CD14-positive monocyte (primary cell): ENCODE results near the gene ZNF565. TPM values are rescaled to one million over a fixed set of nuclear protein-coding genes. Genes with fewer than 3 reads are reported as not detected.
A peak's percentile ranks its signal among the peaks of the same experiment; 100 is the strongest.

Source experiments
- DNase-seq, 3 donors: peaks; one replicate each; pipeline ENCODE4 v3.0.0-alpha.2; 2011 to 2022
- H2AFZ ChIP-seq: 2 replicates; pipeline ENCODE4 v1.6.0; 2012; ENCODE audit warnings: mild to moderate bottlenecking, low read depth, low read length, inconsistent platforms; ENCODE audit not compliant: insufficient read depth, poor library complexity, severe bottlenecking
- H3K27ac ChIP-seq, 2 donors: 1 replicate in 1 of 2; 2 replicates in 1 of 2; pipeline ENCODE4 v1.5.1; 2012 to 2013; ENCODE audit warnings: low read length in 2 of 2, control low read depth in 1 of 2, inconsistent platforms in 1 of 2, low read depth in 1 of 2, mild to moderate bottlenecking in 1 of 2
- H3K27me3 ChIP-seq, 2 donors: one replicate each; pipeline versions ENCODE4 v1.6.0 to v1.6.1; 2011 to 2013; ENCODE audit warnings: low read length in 2 of 2; ENCODE audit not compliant: control insufficient read depth in 2 of 2, insufficient read depth in 2 of 2
- H3K36me3 ChIP-seq, 2 donors: replicated peaks in 1 of 2; 1 replicate in 1 of 2; 2 replicates in 1 of 2; pipeline versions ENCODE4 v1.5.1 to v1.6.1; 2012 to 2013; ENCODE audit warnings: low read length in 2 of 2, control low read depth in 1 of 2, inconsistent platforms in 1 of 2, mild to moderate bottlenecking in 1 of 2; ENCODE audit not compliant: insufficient read depth in 2 of 2, control insufficient read depth in 1 of 2
- H3K4me1 ChIP-seq, 2 donors: 1 replicate in 1 of 2; 2 replicates in 1 of 2; pipeline versions ENCODE4 v1.5.1 to v1.6.1; 2012 to 2013; ENCODE audit warnings: low read length in 2 of 2, control low read depth in 1 of 2, inconsistent platforms in 1 of 2, mild to moderate bottlenecking in 1 of 2, moderate library complexity in 1 of 2; ENCODE audit not compliant: insufficient read depth in 2 of 2, control insufficient read depth in 1 of 2
- H3K4me2 ChIP-seq: replicated peaks from 2 replicates; pipeline ENCODE3; 2012; ENCODE audit warnings: low read length, moderate library complexity, mild to moderate bottlenecking; ENCODE audit not compliant: poor library complexity, severe bottlenecking; ENCODE audit errors: extremely low read depth
- H3K4me3 ChIP-seq, 3 experiments: fragments of 200-600 bp in 1 of 3; sonication (generic) in 1 of 3; replicated peaks in 1 of 3; 1 replicate in 2 of 3; 2 replicates in 1 of 3; pipeline ENCODE4 v1.5.1; 2011 to 2013; ENCODE audit warnings: low read length in 3 of 3, mild to moderate bottlenecking in 3 of 3, control low read depth in 2 of 3, low read depth in 2 of 3, inconsistent platforms in 1 of 3, moderate library complexity in 1 of 3
- H3K79me2 ChIP-seq: 2 replicates; pipeline ENCODE4 v1.6.0; 2012; ENCODE audit warnings: mild to moderate bottlenecking, control low read depth, inconsistent platforms, low read length, moderate library complexity; ENCODE audit not compliant: insufficient read depth
- H3K9ac ChIP-seq: 2 replicates; pipeline ENCODE4 v1.6.0; 2017; ENCODE audit warnings: low read length, mild to moderate bottlenecking; ENCODE audit not compliant: insufficient read depth, poor library complexity, severe bottlenecking
- H3K9me3 ChIP-seq, 2 donors: replicated peaks in 1 of 2; 1 replicate in 1 of 2; 2 replicates in 1 of 2; pipeline versions ENCODE4 v1.5.1 to v1.6.1; 2012 to 2013; ENCODE audit warnings: low read length in 2 of 2, control low read depth in 1 of 2; ENCODE audit not compliant: control insufficient read depth in 1 of 2, insufficient read depth in 1 of 2
- H4K20me1 ChIP-seq: 2 replicates; pipeline ENCODE4 v1.6.0; 2012; ENCODE audit warnings: mild to moderate bottlenecking, low read length, control low read depth, moderate library complexity; ENCODE audit not compliant: insufficient read depth
- H3K27ac Mint-ChIP-seq, 7 donors: one replicate each; pipeline ENCODE4 v1.8.0; 2020; ENCODE audit warnings: mild to moderate bottlenecking in 7 of 7, mixed read lengths in 7 of 7, moderate library complexity in 6 of 7, inconsistent platforms in 2 of 7
- H3K27me3 Mint-ChIP-seq, 3 donors: one replicate each; pipeline ENCODE4 v1.8.0; 2021 to 2022; ENCODE audit warnings: low read depth in 3 of 3, mild to moderate bottlenecking in 3 of 3, mixed read lengths in 3 of 3, moderate library complexity in 3 of 3, inconsistent platforms in 1 of 3
- H3K36me3 Mint-ChIP-seq, 2 donors: one replicate each; pipeline ENCODE4 v1.8.0; 2020; ENCODE audit warnings: mixed read lengths in 2 of 2, inconsistent platforms in 1 of 2, mild to moderate bottlenecking in 1 of 2
- H3K4me1 Mint-ChIP-seq: one replicate; pipeline ENCODE4 v1.8.0; 2020; ENCODE audit warnings: mild to moderate bottlenecking, mixed read lengths
- H3K4me3 Mint-ChIP-seq, 2 donors: one replicate each; pipeline ENCODE4 v1.8.0; 2020; ENCODE audit warnings: mild to moderate bottlenecking in 2 of 2, mixed read lengths in 2 of 2, moderate library complexity in 1 of 2
- H3K9me3 Mint-ChIP-seq, 7 donors: one replicate each; pipeline ENCODE4 v1.8.0; 2020 to 2022; ENCODE audit warnings: mixed read lengths in 7 of 7, mild to moderate bottlenecking in 6 of 7, moderate library complexity in 6 of 7, inconsistent platforms in 2 of 7
- CTCF ChIP-seq: fragments of 200-600 bp; IDR thresholded peaks from one replicate; pipeline ENCODE4 v1.8.0; 2022; ENCODE audit warnings: antibody characterized with exemption, mild to moderate bottlenecking
- WGBS: methylation state at CpG from one replicate; pipeline ENCODE4 v1.1.5; 2013; ENCODE audit warnings: missing lambda C conversion rate; ENCODE audit not compliant: insufficient coverage; 5-methylcytosine and 5-hydroxymethylcytosine counted together
- intact Hi-C, 2 donors: fragments of 100-400 bp; cut with micrococcal nuclease; formaldehyde crosslinking; loops; one replicate each; pipeline versions ENCODE4 v1.15.0 to v1.15.1; 2023
- polyA plus RNA-seq, 3 donors: library from polyadenylated mRNA; depleted of rRNA in 1 of 3; unstranded in 2 of 3; stranded (reverse) in 1 of 3; fragments of 300-500 nt in 2 of 3; fragments of >200 nt in 1 of 3; fragmentation: Illumina TruSeq in 2 of 3; gene quantifications; 1 replicate in 2 of 3; 2 replicates in 1 of 3; pipeline ENCODE4 v1.2.3, GENCODE V29; 2012 to 2021

Gene ZNF565
- polyA plus RNA-seq, 3 donors = 1.5 to 3.5 (median 2.1) TPM

GRCh38 chr19:36160821-36161596 lies 53.5 kb downstream of the ZNF565 start:
- no peaks in the 10 kb centered on the region for H4K20me1 ChIP-seq
- no peak overlapping the region for H2AFZ ChIP-seq
- H3K27me3 ChIP-seq = no peaks in the 10 kb centered on the region
- no peak overlapping the region for H3K4me2 ChIP-seq
- no peak overlapping the region for H3K27ac ChIP-seq
- Mint-ChIP-seq H3K9me3 (peaks cover 0 to 3% (median 0%) of the 10 kb centered on the region in 7 donors), H3K27ac (no peak overlapping the region), H3K4me3 (no peak overlapping the region), H3K36me3 (peaks cover 26 to 46% of the 10 kb centered on the region in 2 donors), H3K4me1 (no peaks in the 10 kb centered on the region), H3K27me3 (peaks cover 0 to 2% (median 0%) of the 10 kb centered on the region in 3 donors)
- WGBS = 96% methylated on average over 5 of the region's 7 CpGs
- no peaks in the 10 kb centered on the region for H3K4me1 ChIP-seq
- no peak for DNase-seq
- intact Hi-C loops = no loop called here
- H3K9me3 ChIP-seq = no peaks in the 10 kb centered on the region
- no peak overlapping the region for H3K4me3 ChIP-seq
- H3K9ac ChIP-seq = no peak overlapping the region
- no peaks in the 10 kb centered on the region for H3K79me2 ChIP-seq
- no peak for TF ChIP-seq CTCF
- peaks cover 4 to 15% of the 10 kb centered on the region in 2 donors for H3K36me3 ChIP-seq

GRCh38 chr19:36153126-36153525 lies 61.3 kb downstream of the ZNF565 start:
- Histone ChIP-seq H3K36me3 (peaks cover 26 to 34% of the 10 kb centered on the region in 2 donors), H3K27ac (no peak overlapping the region), H3K4me1 (peaks cover 8 to 22% of the 10 kb centered on the region in 2 donors), H3K4me3 (no peak overlapping the region), H3K9me3 (no peaks in the 10 kb centered on the region), H3K9ac (no peak overlapping the region), H4K20me1 (peaks cover 47% of the 10 kb centered on the region), H3K4me2 (no peak overlapping the region), H3K27me3 (no peaks in the 10 kb centered on the region), H3K79me2 (no peaks in the 10 kb centered on the region), H2AFZ (no peak overlapping the region)
- no peak for DNase-seq
- intact Hi-C loops = no loop called here
- peaks cover 0 to 8% (median 0%) of the 10 kb centered on the region in 3 donors for H3K27me3 Mint-ChIP-seq
- no peak for TF ChIP-seq CTCF
- H3K27ac Mint-ChIP-seq = peak overlapping the region in 4 of 7 donors; percentile 13 to 56 (median 16)
- WGBS = 98% methylated on average over 7 of the region's 10 CpGs
- H3K4me3 Mint-ChIP-seq = no peak overlapping the region
- peaks cover 36 to 49% of the 10 kb centered on the region in 2 donors for H3K36me3 Mint-ChIP-seq
- H3K9me3 Mint-ChIP-seq = no peaks in the 10 kb centered on the region
- peaks cover 21% of the 10 kb centered on the region for H3K4me1 Mint-ChIP-seq
